CD4-positive, alpha-beta T cell treated with Interleukin-4 for 1 hour (primary cell): ENCODE measurements around the gene DSP.

Experiments
- DNase-seq, 2 donors: peaks; one replicate each; pipeline ENCODE4 v3.0.0-alpha.2; 2020 to 2022

DSP gene

DNA sequence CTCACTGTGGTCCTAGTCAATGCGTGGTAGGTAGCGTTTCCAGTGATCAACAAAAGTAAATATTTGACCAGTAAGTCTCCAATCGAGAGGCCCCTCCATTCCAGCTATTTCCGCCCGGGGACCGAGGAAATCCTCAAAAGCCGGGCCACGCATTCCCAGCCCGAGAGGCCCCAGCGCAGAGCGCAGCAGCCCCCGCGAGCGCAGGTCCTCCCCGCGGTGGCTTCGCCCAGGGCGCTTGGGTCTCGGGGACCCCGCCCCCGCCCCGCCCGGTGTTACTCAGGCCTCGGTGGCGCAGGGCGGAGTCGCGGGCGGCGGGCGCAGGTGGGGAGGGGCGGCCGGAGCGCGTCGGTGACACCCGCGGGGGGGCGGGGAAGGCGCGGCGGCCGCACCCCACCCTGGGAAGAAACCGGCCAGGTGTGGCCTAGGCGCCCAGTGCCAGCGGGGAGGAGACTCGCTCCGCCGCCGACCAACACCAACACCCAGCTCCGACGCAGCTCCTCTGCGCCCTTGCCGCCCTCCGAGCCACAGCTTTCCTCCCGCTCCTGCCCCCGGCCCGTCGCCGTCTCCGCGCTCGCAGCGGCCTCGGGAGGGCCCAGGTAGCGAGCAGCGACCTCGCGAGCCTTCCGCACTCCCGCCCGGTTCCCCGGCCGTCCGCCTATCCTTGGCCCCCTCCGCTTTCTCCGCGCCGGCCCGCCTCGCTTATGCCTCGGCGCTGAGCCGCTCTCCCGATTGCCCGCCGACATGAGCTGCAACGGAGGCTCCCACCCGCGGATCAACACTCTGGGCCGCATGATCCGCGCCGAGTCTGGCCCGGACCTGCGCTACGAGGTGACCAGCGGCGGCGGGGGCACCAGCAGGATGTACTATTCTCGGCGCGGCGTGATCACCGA, at the start of gene DSP:
TSS of gene DSP (plus strand) at position 497 of the 890 bp plus-strand sequence. CDS start at position 742, 245 bp downstream.
- peak in 1 of 2 donors; percentile 5 for DNase-seq

DNA sequence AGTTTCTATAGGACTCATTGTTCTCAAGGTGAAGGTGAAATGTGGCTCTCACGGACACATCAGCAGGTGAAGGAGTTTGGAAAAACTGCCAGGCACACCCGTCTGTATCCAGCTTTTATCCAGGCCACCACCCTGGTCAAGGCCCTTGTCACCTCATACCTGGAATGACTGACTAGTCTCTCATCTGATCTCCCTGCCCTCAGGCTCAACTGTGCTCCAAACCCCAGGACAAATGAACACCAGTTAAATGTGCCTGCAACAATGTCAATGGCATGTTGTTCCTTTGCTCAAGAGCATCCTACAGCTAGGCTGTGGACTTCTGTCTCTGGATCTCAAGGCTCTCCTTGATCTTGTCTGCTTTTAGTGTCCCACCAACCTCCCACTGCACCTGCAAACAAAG, 47.6 kb upstream of the DSP start:
- no peak for DNase-seq

GRCh38 chr6:7494638-7495037, 46.8 kb upstream of the DSP start:
- no peak for DNase-seq

- DNase-seq = no peak
These were observed 45.1 kb upstream of the DSP start for GRCh38 chr6:7496266-7496875.

DNA sequence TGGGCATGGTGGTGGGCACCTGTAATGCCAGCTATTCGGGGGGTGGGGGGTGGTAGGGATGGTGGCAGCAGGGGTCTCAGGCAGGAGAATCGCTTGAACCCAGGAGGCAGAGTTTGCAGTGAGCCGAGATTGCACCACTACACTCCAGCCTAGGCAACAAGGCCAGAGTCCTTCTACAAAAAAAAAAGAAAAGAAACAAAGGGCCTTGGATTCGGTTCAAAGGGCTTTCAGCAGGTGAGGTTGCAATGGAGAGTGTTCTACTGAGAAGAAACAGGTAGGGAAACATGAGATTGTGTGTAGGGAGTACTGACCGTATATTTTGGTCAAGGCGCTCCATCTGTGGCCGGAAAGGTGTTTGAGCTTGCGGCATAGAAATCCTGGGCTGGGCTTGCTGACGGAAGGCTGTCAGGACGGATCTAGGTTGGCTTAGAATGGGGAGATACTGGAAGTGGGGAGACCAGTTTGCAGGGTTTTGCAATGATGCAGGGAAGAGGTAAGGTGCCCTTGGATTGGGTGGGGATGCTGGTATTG, 40.7 kb upstream of the DSP start:
- DNase-seq = no peak

GRCh38 chr6:7502743-7503142, 38.7 kb upstream of the DSP start:
- no peak for DNase-seq

DNA sequence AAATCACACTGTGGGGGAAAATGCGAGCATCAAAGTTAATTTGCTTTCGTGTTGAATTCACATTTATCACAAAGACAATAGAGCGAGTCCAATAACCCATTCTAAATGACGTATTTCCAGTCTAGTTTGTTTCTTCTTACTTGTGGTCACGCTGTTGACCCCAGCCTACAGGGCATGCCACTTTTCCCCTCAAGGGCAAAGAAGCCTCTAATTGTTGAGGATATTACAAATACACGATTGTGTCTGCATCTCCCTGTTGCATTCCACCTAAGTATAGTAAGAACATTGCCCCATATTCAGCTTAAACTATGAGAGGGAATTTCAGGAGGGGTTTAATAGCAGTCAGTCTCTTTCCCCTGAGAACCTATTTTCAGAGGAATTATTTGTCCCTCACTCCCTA, 37.4 kb upstream of the DSP start:
- DNase-seq = no peak

DNA sequence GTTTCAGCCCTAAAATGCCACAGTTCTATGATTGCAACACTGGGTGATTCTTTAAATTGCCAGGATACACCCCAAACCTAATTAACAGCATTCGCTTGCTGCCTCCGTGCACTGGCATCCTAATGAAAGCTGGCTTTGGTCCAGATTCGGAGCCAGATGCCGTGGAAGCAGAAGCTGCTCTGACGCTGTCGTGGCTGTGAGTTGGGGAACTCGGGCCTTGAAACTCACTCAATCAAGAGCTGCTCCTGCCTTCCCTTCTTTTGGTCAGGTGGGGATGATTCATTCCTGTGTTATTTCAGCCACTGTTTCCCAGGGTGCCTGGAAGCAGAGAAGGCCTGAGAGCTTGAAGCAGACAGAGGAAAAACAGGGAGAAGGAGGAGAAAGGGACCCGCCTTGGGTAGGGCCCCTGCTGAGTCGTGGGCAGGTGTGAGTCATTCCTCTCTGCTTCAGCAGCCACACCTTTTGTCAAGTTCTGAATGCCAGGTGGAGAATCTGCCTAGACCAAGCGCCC, 36.2 kb upstream of the DSP start:
- DNase-seq = peak in 1 of 2 donors; percentile 14

DNA sequence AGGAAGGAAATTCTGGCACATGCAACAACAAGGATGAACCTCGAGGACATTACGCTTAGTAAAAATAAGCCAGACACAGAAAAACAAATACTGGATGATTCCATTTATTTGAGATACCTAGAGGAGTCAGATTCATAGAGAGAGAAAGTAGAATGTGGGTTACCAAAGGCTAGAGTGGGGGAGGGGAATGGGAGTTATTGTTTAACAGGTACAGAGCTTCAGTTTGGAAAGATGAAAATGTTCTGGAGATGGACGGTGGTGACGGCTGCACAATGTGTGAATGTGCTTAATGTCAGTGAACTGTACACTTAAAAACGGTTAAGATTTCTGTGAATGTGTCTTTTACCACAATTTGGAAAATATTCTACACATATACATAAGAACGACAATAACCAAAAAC, 33.9 kb upstream of the DSP start:
- DNase-seq = no peak

DNA sequence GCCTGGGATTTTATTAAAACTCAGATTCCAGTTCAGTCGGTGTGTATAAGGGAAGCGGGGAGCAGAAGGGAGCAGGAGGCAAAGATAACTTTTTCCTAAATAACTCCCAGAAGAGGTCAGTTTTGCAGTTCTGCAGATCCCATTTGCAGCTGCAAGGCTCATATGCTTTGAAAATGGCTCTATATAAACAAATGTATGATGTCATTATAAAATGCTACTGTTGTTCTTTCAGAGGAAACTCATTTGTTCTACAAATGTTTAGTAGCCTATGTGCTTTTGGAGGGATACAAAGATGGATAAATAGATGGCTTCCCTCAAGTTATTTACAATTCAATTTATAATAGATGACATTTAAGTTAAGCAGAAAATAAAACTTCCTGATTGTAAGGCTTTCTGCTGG, 29.2 kb upstream of the DSP start:
- DNase-seq = no peak

DNA sequence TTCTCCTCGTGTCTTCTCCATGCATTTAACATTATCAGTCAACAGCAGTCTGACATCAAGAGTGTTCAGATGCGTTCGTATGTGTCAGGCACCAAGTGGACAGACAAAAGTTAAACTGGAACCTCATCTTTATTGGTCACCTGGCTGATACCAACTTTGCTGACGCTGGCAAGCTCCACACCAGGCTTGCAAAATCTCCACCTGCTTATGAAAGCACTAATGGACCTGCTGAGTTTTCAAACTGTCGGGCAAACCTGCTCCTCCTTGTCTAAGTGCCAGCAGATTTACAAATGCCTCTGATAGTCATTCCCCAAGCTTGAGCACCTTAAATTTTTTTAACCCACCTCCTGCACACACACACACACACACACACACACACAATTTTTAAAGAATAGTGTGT, 27.9 kb upstream of the DSP start:
- no peak for DNase-seq

DNA sequence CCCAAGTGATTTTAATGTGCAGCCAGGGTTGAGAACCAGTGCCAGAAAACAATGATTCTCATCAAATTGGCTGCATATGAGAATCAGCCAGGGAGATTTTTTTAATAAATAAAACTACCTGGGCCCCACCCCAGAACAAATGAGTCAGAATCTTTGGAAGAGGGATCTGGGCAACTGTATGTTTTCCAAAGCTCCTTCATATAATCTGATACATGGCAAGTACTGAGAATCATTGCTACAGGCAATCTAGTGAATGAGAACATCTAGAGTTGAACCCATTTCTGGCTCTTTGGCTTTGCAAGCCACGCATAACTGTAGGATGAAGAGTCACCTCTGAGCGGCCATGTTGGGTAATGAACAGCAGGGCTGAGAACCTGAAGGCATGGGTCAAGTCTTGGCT, 26.1 kb upstream of the DSP start:
- DNase-seq = no peak

DNA sequence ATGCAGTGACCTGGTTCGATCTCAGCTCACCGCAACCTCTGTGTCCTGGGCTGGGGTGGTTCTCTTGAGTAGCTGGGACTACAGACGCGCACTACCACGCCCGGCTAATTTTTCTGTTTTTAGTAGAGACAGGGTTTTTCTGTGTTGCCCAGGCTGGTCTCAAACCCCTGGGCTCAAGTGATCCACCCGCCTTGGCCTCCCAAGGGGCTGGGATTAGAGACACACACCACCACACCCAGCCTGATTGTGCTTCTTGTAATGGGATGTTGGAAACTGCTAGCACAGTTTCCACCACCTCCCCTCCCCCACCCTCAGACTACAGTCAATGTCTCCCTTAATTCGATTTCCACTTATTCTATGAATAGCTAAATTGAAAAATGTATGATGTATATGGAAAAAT, 22.6 kb upstream of the DSP start:
- DNase-seq = no peak

DNA sequence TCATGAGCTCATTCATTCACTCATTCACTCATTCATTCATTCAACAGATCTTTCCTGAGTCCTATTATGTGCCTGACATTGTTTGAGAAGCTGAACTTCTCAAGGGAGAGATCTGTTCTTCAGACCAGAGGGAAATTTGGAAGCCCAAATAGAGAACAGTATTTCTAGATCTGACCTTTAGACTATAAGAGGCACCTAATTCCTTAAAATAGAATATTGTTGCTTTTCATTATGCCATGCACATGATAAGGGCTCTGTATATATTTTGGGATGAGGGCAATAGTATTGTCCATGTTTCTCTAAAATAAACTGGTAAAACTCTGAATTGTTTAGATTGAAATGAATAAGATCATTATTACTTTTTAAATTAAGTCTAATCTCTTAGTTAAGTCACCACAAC, 18.6 kb upstream of the DSP start:
- DNase-seq = no peak

GRCh38 chr6:7523922-7524321, 17.5 kb upstream of the DSP start:
- DNase-seq = no peak

DNA sequence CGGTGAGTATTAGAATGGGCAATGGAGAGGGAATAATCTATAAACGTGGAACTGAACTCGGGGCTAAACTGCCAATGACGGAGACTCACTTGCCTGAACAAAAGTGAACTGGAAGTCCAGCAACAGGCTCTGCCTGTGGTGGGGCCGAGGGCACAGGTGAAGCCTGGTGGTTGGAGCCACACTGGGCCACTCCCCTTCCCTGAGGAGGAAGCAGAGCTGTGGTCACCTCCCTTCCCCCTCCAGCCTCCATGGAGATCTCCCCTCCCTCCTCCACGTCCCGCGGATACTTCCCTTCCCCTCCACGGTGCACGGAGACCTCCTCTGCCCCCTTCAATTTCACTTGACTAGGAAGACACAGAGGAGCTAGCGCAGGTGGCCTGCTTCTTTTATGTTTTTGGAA, 14.7 kb upstream of the DSP start:
- no peak for DNase-seq

DNA sequence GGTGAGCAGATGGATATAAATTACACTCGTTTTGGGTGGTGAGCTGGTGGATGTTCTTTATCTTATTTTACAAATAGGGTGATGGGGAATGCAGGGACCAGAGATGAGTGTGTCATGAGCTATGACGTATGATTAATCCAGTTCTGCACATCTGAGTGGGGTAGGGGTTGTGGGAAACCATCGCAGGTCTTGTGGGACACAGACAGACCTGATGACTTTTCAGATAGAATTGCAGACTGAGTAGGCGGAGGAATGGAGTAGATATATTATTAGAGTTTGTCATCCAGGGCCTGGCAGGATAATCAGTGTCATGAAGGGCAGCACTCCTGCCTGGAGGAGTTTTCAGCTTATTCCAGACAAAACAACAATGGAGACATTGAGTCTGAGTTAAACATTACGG, 12.9 kb upstream of the DSP start:
- no peak for DNase-seq

DNA sequence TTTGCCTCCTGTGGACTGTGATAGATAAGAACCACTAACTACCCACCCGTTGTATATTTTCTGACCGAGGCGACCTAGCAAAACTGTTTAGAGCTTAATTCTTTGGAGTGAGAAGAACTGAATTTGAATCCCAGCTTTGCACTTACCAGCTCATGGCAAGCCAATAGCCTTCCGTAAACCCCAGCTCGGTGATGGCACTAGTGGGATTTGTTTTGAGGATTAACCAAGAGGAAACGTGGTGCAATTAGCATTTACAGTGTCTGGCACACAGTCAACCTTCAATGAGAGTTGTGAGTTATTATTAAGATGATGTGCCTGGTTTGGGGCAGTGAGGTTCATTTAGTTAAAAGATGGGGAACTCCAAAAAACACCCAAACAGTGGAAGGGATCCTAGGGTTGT, 12.3 kb upstream of the DSP start:
- DNase-seq = no peak

DNA sequence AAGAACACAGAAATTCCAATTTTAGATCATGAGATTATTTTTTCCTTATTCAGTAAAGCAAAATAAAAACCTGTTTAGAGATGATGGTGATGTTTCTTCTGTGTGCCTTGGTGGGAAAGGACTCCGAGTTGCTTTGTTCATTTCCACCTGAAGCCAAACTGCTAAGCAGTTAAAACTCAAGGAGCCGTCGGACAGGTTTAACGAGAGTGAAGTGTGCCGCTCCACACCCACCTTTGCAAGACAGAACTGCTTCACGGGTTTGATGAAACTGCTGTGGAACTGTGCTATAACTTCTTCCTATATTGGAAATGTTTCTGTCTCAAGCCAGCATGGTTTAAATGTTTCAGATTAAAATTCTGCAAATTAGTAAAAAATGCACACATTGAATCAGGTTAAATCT, 9.2 kb upstream of the DSP start:
- DNase-seq = no peak

- DNase-seq = no peak
These were observed 8.7 kb upstream of the DSP start for GRCh38 chr6:7532821-7533220.

DNA sequence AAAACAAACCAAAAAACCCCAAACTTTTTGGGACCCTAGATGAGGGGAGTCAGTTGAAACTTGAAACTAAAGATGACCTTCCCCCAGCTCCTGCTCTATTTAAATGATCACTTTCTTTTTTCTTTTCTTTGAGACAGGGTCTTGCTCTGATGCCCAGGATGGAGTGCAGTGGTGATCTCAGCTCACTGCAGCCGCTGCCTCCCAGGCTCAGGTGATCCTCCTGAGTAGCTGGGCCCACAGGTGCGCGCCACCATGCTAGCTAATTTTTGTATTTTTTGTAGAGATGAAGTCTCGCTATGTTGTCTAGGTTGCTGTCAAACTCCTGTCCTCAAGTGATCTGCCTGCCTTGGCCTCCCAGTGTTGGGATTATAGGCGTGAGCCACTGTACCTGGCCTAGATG, 7.3 kb upstream of the DSP start:
- no peak for DNase-seq

- DNase-seq = no peak
These were observed 6.0 kb upstream of the DSP start for GRCh38 chr6:7535498-7535897.

DNA sequence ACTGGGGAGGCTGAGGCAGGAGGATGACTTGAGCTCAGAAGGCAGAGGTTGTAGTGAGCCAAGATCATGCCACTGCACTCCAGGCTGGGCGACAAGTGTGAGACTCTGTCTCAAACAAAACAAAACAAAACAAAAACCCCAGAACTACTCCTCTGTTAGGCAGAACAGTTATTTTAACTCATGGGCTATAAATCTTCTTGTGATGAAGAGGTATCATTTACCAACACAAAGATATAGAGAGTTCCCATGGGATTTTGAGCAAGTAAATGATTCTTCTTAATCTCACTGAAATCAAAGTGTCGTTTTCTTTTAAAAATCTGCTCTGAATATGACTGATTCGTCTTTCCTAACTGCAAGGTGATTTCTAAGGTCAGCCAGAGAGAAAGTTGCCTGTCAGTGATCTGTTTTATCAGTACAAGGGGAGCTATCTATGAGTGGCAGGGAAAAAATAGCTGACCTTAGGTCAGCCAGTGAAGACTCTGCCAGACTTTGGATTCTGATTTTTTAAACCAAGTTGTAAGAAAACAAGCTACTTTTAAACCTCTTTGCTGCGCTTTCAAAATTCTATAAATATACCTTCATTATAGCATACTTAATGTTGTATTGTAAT, 3.8 kb upstream of the DSP start:
- no peak for DNase-seq

DNA sequence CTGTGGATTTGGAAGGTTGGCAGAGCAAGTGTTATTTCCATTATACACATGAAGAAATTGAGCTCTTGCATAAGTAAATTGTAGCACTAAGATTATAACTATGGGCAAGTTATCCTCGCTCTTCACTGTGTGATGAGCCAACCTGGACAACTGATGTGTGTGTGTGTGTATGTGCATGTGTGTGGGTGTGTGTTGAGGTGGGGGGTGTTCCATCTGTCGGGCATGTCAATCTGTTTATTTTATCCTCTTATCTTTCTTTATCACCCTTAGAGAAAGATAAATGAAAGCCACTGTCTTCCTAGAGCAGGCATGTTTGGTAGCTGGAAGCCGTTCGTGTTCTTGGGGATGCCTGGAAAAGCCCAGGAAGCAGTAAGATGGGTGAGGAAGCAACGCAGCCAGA, 3.0 kb upstream of the DSP start:
- DNase-seq = no peak
